ENCODE data around the gene PMEL.

- TF ChIP-seq POLR2A (IDR thresholded peaks at IDR 0.05) (no peak), CTCF (IDR thresholded peaks at IDR 0.05) (no peak)
Measured at GRCh38 chr12:55938826-55939501, 26.9 kb downstream of the PMEL start.

All from thyroid gland (tissue), 4 donors.